ENCODE measurements around the gene CHRFAM7A.
"Not testable (repeated sequence)": the region's sequence is repeated elsewhere in the genome, so short reads cannot be mapped to it uniquely, and the experiment has no call there.

- TF ChIP-seq, protein P1, sequence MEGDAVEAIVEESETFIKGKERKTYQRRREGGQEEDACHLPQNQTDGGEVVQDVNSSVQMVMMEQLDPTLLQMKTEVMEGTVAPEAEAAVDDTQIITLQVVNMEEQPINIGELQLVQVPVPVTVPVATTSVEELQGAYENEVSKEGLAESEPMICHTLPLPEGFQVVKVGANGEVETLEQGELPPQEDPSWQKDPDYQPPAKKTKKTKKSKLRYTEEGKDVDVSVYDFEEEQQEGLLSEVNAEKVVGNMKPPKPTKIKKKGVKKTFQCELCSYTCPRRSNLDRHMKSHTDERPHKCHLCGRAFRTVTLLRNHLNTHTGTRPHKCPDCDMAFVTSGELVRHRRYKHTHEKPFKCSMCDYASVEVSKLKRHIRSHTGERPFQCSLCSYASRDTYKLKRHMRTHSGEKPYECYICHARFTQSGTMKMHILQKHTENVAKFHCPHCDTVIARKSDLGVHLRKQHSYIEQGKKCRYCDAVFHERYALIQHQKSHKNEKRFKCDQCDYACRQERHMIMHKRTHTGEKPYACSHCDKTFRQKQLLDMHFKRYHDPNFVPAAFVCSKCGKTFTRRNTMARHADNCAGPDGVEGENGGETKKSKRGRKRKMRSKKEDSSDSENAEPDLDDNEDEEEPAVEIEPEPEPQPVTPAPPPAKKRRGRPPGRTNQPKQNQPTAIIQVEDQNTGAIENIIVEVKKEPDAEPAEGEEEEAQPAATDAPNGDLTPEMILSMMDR (conservative IDR thresholded peaks at IDR 0.05; ENCODE audit: low read depth, low read length) = not testable (repeated sequence)
- not testable (repeated sequence) for TF ChIP-seq EZH2 (IDR thresholded peaks at IDR 0.05; ENCODE audit: low read length, unreplicated experiment)
Measured at GRCh38 chr15:30368271-30368670, 25.1 kb downstream of the CHRFAM7A start.
